GM12875 (cell line): ENCODE results near the gene SETSIP.
"Not testable (repeated sequence)": the region's sequence is repeated elsewhere in the genome, so short reads cannot be mapped to it uniquely, and the experiment has no call there.

Experiments
- H3K4me3 ChIP-seq: one replicate; pipeline ENCODE4 v1.5.1; 2011; ENCODE audit warnings: low read depth, low read length, control low read depth
- TF ChIP-seq, protein P1 (sequence below): IDR thresholded peaks from 2 replicates; pipeline ENCODE4 v1.5.1; 2011; ENCODE audit warnings: low read depth, mild to moderate bottlenecking, control low read depth, inconsistent platforms, low read length, moderate library complexity, borderline replicate concordance; ENCODE audit not compliant: insufficient read depth

SETSIP gene

DNA sequence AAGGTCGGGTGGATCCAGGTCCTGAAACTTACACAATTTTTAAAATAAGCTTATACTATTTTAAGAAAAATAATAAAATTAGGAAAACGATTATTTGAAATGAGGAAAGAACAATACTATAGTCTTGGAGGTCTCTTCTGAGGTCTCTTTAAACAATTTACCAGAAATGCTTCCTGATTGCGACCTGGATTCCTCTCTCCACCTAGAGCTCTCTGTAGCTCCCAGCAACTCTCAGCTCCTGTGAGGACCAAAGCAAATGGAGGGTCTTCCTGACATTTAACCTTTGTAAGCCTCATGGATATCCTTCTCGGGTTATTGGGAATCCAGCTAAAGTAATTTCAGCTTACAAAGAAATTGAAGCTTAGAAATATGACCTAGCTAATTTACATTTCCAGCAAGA lies 5.8 kb upstream of the SETSIP start:
- no peak overlapping the region for H3K4me3 ChIP-seq
- TF ChIP-seq, protein P1, sequence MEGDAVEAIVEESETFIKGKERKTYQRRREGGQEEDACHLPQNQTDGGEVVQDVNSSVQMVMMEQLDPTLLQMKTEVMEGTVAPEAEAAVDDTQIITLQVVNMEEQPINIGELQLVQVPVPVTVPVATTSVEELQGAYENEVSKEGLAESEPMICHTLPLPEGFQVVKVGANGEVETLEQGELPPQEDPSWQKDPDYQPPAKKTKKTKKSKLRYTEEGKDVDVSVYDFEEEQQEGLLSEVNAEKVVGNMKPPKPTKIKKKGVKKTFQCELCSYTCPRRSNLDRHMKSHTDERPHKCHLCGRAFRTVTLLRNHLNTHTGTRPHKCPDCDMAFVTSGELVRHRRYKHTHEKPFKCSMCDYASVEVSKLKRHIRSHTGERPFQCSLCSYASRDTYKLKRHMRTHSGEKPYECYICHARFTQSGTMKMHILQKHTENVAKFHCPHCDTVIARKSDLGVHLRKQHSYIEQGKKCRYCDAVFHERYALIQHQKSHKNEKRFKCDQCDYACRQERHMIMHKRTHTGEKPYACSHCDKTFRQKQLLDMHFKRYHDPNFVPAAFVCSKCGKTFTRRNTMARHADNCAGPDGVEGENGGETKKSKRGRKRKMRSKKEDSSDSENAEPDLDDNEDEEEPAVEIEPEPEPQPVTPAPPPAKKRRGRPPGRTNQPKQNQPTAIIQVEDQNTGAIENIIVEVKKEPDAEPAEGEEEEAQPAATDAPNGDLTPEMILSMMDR = no peak

DNA sequence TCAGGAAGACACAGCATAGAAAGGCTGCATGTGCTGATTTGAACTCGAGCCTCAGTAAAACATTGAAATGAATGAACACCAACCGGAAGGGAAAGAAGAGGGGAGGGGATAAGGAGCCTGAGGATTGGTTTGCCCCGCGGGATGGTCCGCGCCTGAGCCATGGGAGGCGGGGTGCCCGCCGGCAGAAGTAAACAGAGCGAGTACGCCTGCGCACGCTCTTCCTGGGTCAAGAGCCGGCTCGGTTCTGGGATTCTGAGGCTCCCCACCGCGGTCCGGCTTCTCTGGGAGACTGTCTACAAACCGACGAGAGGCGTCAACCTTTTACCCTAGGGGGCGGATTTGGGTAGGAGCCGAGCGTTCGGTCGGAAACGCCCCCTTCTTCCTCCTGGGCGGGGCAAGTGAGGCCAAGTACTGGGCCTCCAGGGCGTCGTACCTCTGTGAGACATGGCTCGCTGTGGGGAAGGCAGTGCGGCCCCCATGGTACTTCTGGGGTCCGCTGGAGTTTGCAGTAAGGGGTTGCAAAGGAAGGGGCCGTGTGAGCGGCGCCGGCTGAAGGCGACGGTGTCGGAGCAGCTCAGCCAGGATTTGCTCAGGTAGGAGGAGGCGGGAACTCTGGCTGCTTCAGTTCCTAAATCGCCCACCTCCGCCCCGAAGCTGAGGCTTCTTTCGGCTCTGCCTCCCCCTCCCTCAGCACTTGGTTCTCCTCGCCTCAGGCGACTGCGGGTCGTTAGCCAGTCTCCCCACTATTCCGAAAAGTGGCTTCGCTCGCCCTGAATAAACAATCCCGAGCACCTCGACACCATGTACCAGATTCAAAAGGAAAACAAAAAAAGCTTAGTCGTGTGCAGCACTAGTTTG lies 5.1 kb upstream of the SETSIP start, which contains the start of gene BTBD8:
Gene BTBD8, plus strand, starts transcription at position 218 of the 858 bp plus-strand sequence. Its CDS starts 227 bp downstream, at position 445.
- H3K4me3 ChIP-seq = peak within 1 kb of the TSS; percentile 54
- TF ChIP-seq, protein P1 = no peak

DNA sequence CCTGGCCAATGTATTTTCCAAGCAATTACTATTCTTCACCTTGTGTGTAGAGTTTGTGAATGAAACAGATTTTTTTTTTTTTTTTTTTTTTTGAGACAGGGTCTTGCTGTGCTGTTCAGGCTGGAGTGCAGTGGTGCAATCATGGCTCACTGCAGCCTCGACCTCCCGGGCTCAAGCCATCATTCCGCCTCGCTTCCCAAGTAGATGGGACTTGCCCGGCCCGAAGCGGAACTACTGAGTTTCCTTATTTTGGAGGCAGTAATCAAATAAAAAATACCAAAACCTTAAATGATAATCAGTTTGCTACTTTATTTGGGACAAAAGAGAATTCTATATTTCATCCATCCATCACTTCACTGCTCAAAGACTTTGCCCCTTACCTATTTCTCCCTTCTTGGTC lies 4.2 kb upstream of the SETSIP start:
- TF ChIP-seq, protein P1 = no peak
- no peak overlapping the region for H3K4me3 ChIP-seq

DNA sequence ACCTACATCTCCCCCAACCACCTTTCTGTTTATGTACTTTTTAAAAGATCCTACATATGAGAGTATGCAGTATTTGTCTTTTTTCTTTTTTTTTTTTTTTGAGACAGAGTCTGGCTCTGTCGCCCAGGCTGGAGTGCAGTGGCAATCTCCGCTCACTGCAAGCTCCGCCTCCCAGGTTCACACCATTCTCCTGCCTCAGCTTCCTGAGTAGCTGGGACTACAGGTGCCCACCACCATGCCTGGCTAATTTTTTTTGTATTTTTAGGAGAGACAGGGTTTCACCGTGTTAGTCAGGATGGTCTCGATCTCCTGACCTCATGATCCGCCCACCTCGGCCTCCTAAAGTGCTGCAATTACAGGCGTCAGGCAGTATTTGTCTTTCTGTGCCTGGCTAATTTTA lies 2.9 kb upstream of the SETSIP start:
- not testable (repeated sequence) for H3K4me3 ChIP-seq

DNA sequence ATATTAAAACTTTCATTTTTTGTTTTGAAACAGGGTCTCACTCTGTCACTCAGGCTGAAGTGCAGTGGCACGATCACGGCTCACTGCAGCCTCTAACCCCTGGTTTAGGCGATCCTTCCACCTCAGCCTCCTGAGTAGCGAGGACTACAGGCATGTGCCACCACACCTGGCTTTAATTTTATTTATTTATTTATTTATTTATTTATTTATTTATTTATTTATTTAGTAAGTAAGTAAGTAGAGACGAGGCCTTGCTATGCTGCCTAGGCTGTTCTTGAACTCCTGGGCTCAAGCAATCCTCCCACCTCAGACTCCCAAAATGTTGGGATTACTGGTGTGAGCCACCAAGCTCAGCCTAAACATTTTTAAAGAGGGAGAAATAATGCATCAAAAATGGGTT lies 1.2 kb upstream of the SETSIP start:
- no peak overlapping the region for H3K4me3 ChIP-seq
- TF ChIP-seq, protein P1 = no peak

DNA sequence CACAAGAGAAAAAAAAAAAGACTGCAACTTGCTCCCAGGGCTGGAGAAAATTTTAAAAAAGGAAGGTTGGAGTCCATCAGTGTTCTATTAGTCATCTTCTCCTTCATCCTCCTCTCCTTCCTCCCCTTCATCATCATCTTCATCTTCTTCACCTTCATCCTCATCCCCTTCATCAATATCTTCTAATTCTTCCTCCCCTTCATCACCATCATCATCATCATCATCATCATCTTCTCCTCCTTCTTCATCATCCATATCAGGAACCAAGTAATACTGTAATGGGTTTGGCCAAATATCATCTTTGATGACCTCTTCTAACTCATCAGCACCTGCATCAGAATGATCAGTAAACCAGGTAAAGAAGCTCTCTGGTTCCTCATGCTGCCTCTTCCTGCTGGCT lies 765 bp downstream of the SETSIP start:
- not testable (repeated sequence) for H3K4me3 ChIP-seq

DNA sequence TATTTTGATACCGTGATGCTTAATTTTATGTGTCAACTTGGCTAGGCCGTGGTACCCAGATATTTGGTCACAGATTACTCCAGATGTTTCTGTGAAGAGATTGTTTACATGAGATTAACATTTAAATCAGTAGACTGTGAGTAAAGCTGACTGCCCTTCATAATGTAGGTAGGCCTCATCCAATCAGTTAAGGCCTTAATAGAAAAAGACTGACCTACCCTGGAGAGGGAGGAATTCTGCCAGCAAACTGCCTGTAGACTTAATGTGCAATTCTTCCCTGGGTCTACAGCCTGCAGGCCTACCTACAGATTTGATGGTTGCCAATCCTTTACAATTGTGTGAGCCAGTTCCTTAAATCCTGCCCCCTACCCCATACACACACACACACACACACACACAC lies 4.3 kb downstream of the SETSIP start:
- H3K4me3 ChIP-seq = no peak overlapping the region
- TF ChIP-seq, protein P1 = no peak

DNA sequence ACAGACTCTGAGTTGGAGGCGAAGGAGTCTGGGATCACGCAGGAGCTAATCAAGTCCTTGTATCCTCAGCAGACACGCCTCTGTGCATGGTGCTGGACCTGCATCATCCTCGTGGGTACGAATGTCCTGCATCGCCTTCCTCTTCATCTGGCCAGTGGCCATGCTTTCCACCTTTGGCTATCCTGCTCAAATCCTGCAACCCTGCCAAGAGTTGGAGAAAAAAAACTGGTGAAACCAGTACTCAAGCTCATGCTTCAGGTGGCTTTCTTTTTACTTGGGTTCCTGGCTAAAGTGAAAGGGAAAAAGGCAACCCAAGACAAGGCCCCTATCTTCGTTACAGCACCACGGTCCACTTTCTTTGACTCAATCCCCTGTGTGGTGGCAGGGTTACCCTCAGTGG lies 8.9 kb downstream of the SETSIP start:
- TF ChIP-seq, protein P1 = no peak

More for the DNA sequence above, 8.9 kb downstream of the SETSIP start:
- H3K4me3 ChIP-seq = no peak overlapping the region
